H1 (cell line): ENCODE data around the gene C2orf76. TPM values are rescaled to one million over a fixed set of nuclear protein-coding genes. Genes with fewer than 3 reads are reported as not detected.

Experiments used
- CTCF ChIA-PET: fragments of 300-600 bp; sonication (Branson Sonifier 250); formaldehyde crosslinking; loops from one replicate; lab custom pipeline; 2021; ENCODE audit not compliant: partially characterized antibody; lab: Charles Lee
- POLR2A ChIA-PET: fragments of 300-600 bp; sonication (Branson Sonifier 250); formaldehyde crosslinking; loops from one replicate; lab custom pipeline; 2021; ENCODE audit warnings: inconsistent platforms; ENCODE audit not compliant: partially characterized antibody; lab: Charles Lee
- DNase-seq, 2 experiments: peaks; one replicate each; pipeline versions ENCODE4 v3.0.0 to v3.0.0-alpha.2; 2010 to 2022; ENCODE audit warnings: low spot score in 2 of 2, low read depth in 1 of 2, mixed read lengths in 1 of 2
- FAIRE-seq: peaks from 2 replicates; lab custom pipeline; 2011; peaks lifted over from hg19 to GRCh38; lab: Jason Lieb, UNC
- H2AFZ ChIP-seq: 2 replicates; pipeline ENCODE4 v1.8.1; 2012; ENCODE audit warnings: low read length, inconsistent platforms
- H2AK5ac ChIP-seq: 2 replicates; pipeline ENCODE4 v1.6.1; 2013; ENCODE audit warnings: low read depth, low read length
- H2BK120ac ChIP-seq: replicated peaks from 2 replicates; pipeline ENCODE3; 2013; ENCODE audit warnings: low read depth, low read length, inconsistent platforms
- H2BK12ac ChIP-seq: 2 replicates; pipeline ENCODE4 v1.6.1; 2013; ENCODE audit warnings: low read depth, low read length
- H2BK15ac ChIP-seq: 2 replicates; pipeline ENCODE4 v1.6.1; 2013; ENCODE audit warnings: low read length
- H2BK20ac ChIP-seq: 2 replicates; pipeline ENCODE4 v1.6.1; 2013; ENCODE audit warnings: low read length
- H2BK5ac ChIP-seq: 2 replicates; pipeline ENCODE4 v1.6.1; 2013; ENCODE audit warnings: low read depth, low read length
- H3K14ac ChIP-seq: 2 replicates; pipeline ENCODE4 v1.6.1; 2013; ENCODE audit warnings: inconsistent platforms; ENCODE audit not compliant: insufficient read length
- H3K18ac ChIP-seq: 2 replicates; pipeline ENCODE4 v1.6.1; 2013; ENCODE audit warnings: low read length; ENCODE audit errors: extremely low read depth
- H3K23ac ChIP-seq: 2 replicates; pipeline ENCODE4 v1.6.1; 2013; ENCODE audit warnings: inconsistent platforms; ENCODE audit not compliant: insufficient read length
- H3K23me2 ChIP-seq: 2 replicates; pipeline ENCODE4 v1.6.1; 2013; ENCODE audit warnings: low read depth, low read length
- H3K27ac ChIP-seq: 2 replicates; pipeline ENCODE4 v1.6.1; 2011; ENCODE audit warnings: low read depth, low read length, inconsistent platforms
- H3K27me3 ChIP-seq, 4 experiments: replicated peaks in 1 of 4; 1 replicate in 1 of 4; 2 replicates in 3 of 4; pipeline versions ENCODE4 v1.6.1 to v1.8.1; 2011 to 2013; ENCODE audit warnings: low read length in 3 of 4, mild to moderate bottlenecking in 3 of 4, inconsistent platforms in 2 of 4, mixed read lengths in 2 of 4, moderate library complexity in 1 of 4; ENCODE audit not compliant: control insufficient read depth in 3 of 4, insufficient read depth in 3 of 4; ENCODE audit errors: extremely low read depth in 1 of 4
- H3K36me3 ChIP-seq, 4 experiments: 2 replicates each; pipeline versions ENCODE4 v1.6.1 to v1.8.1; 2011 to 2013; ENCODE audit warnings: mild to moderate bottlenecking in 4 of 4, low read length in 3 of 4, moderate library complexity in 2 of 4, control low read depth in 1 of 4, inconsistent platforms in 1 of 4; ENCODE audit not compliant: insufficient read depth in 4 of 4, control insufficient read depth in 2 of 4
- H3K4ac ChIP-seq: replicated peaks from 2 replicates; pipeline ENCODE3; 2013; ENCODE audit warnings: low read length, low read depth, mixed read lengths, inconsistent platforms; ENCODE audit not compliant: insufficient read length
- H3K4me1 ChIP-seq, 4 experiments: replicated peaks in 1 of 4; 1 replicate in 1 of 4; 2 replicates in 3 of 4; pipeline versions ENCODE4 v1.6.1 to v1.8.1; 2011 to 2013; ENCODE audit warnings: low read length in 3 of 4, inconsistent platforms in 2 of 4, mixed read lengths in 1 of 4; ENCODE audit not compliant: insufficient read depth in 4 of 4, control insufficient read depth in 3 of 4
- H3K4me2 ChIP-seq, 2 experiments: 2 replicates each; pipeline versions ENCODE4 v1.6.1 to v1.8.1; 2011 to 2013; ENCODE audit warnings: low read depth in 2 of 2, low read length in 2 of 2, control low read depth in 1 of 2, inconsistent platforms in 1 of 2, mild to moderate bottlenecking in 1 of 2; ENCODE audit not compliant: insufficient read depth in 1 of 2
- H3K4me3 ChIP-seq, 4 experiments: fragments of 200-600, 300-600 bp in 1 of 4; sonication (generic), shearing (Covaris generic), sonication (Bioruptor Twin) in 1 of 4; 2 replicates each; pipeline versions ENCODE4 v1.5.1 to v1.8.1; 2011 to 2016; ENCODE audit warnings: low read length in 4 of 4, low read depth in 3 of 4, control low read depth in 2 of 4, inconsistent platforms in 2 of 4, mild to moderate bottlenecking in 2 of 4, mixed read lengths in 1 of 4, moderate library complexity in 1 of 4; ENCODE audit not compliant: insufficient read depth in 2 of 4; ENCODE audit errors: extremely low read depth in 1 of 4
- H3K56ac ChIP-seq: replicated peaks from 2 replicates; pipeline ENCODE3; 2013; ENCODE audit warnings: low read depth, mild to moderate bottlenecking, mixed read lengths, low read length, inconsistent platforms; ENCODE audit not compliant: insufficient read length
- H3K79me1 ChIP-seq: 2 replicates; pipeline ENCODE4 v1.6.1; 2013; ENCODE audit warnings: low read depth, low read length, control low read depth
- H3K79me2 ChIP-seq, 2 experiments: 2 replicates each; pipeline versions ENCODE4 v1.6.1 to v1.8.1; 2012 to 2013; ENCODE audit warnings: low read length in 2 of 2, mild to moderate bottlenecking in 2 of 2, inconsistent platforms in 1 of 2; ENCODE audit not compliant: insufficient read depth in 2 of 2, control insufficient read depth in 1 of 2
- H3K9ac ChIP-seq, 4 experiments: replicated peaks in 1 of 4; 1 replicate in 1 of 4; 2 replicates in 3 of 4; pipeline versions ENCODE4 v1.6.1 to v1.8.1; 2011 to 2013; ENCODE audit warnings: low read depth in 3 of 4, low read length in 3 of 4, control low read depth in 2 of 4, mild to moderate bottlenecking in 2 of 4, moderate library complexity in 2 of 4, inconsistent platforms in 1 of 4; ENCODE audit errors: extremely low read depth in 1 of 4
- H3K9me3 ChIP-seq, 2 experiments: 2 replicates each; pipeline versions ENCODE4 v1.6.1 to v1.8.1; 2012 to 2013; ENCODE audit warnings: mild to moderate bottlenecking in 2 of 2, moderate library complexity in 2 of 2, control low read depth in 1 of 2, inconsistent platforms in 1 of 2, low read depth in 1 of 2, low read length in 1 of 2, mixed read lengths in 1 of 2; ENCODE audit not compliant: insufficient read depth in 2 of 2
- H4K20me1 ChIP-seq, 2 experiments: replicated peaks in 1 of 2; 2 replicates each; pipeline versions ENCODE3 to v1.8.1; 2011 to 2013; ENCODE audit warnings: inconsistent platforms in 2 of 2, low read length in 2 of 2, mild to moderate bottlenecking in 1 of 2; ENCODE audit not compliant: insufficient read depth in 2 of 2, control insufficient read depth in 1 of 2
- H4K5ac ChIP-seq: 2 replicates; pipeline ENCODE4 v1.6.1; 2013; ENCODE audit warnings: low read length, low read depth, mixed read lengths, inconsistent platforms; ENCODE audit not compliant: insufficient read length
- H4K8ac ChIP-seq: 2 replicates; pipeline ENCODE4 v1.8.0; 2013; ENCODE audit warnings: mild to moderate bottlenecking, moderate library complexity, low read length, inconsistent platforms; ENCODE audit not compliant: insufficient read depth; ENCODE audit errors: extremely low read depth
- H4K91ac ChIP-seq: replicated peaks from 2 replicates; pipeline ENCODE3; 2013; ENCODE audit warnings: low read length, mixed read lengths, inconsistent platforms; ENCODE audit not compliant: insufficient read length
- BRCA1 ChIP-seq: IDR thresholded peaks from 2 replicates; pipeline ENCODE4 v1.6.1; 2012; ENCODE audit warnings: low read depth, low read length, improper control_type of control experiment
- CEBPB ChIP-seq: IDR thresholded peaks from 2 replicates; pipeline ENCODE4 v1.6.1; 2012; ENCODE audit warnings: low read depth, low read length
- CHD1 ChIP-seq: IDR thresholded peaks from 2 replicates; pipeline ENCODE4 v1.6.1; 2012; ENCODE audit warnings: low read depth, low read length, improper control_type of control experiment
- EGR1 ChIP-seq: IDR thresholded peaks from 2 replicates; pipeline ENCODE4 v1.6.1; 2011; ENCODE audit warnings: low read depth, low read length, borderline replicate concordance
- EZH2 ChIP-seq: fragments of 200-600 bp; sonication (generic); IDR thresholded peaks from 2 replicates; pipeline ENCODE4 v1.7.1; 2012; ENCODE audit warnings: low read depth, mild to moderate bottlenecking, moderate library complexity, low read length, inconsistent platforms; ENCODE audit not compliant: severe bottlenecking
- FOSL1 ChIP-seq: IDR thresholded peaks from 2 replicates; pipeline ENCODE4 v1.6.1; 2011; ENCODE audit warnings: mild to moderate bottlenecking, low read depth, low read length, moderate library complexity; ENCODE audit not compliant: insufficient read depth
- HDAC2 ChIP-seq, 2 experiments: fragments of 300-600 bp in 1 of 2; sonication (generic) in 1 of 2; IDR thresholded peaks; 2 replicates each; pipeline ENCODE4 v1.6.1; 2011 to 2012; ENCODE audit warnings: low read depth in 2 of 2, low read length in 2 of 2, mild to moderate bottlenecking in 2 of 2, moderate library complexity in 2 of 2, borderline replicate concordance in 1 of 2, inconsistent platforms in 1 of 2
- KDM4A ChIP-seq: IDR thresholded peaks from one replicate; pipeline ENCODE4 v1.7.1; 2012; ENCODE audit warnings: low read depth, mild to moderate bottlenecking, moderate library complexity, low read length, inconsistent platforms; ENCODE audit not compliant: severe bottlenecking
- RBBP5 ChIP-seq: IDR thresholded peaks from 2 replicates; pipeline ENCODE4 v1.7.1; 2012; ENCODE audit warnings: low read depth, mild to moderate bottlenecking, inconsistent platforms, low read length, moderate library complexity, borderline replicate concordance
- RXRA ChIP-seq: IDR thresholded peaks from 2 replicates; pipeline ENCODE4 v1.6.1; 2011; ENCODE audit warnings: low read depth, mild to moderate bottlenecking, low read length, moderate library complexity; ENCODE audit not compliant: insufficient read depth
- SIRT6 ChIP-seq: IDR thresholded peaks from one replicate; pipeline ENCODE4 v1.7.1; 2012; ENCODE audit warnings: low read length, inconsistent platforms
- SIX5 ChIP-seq: IDR thresholded peaks from 2 replicates; pipeline ENCODE4 v1.6.1; 2011; ENCODE audit warnings: mild to moderate bottlenecking, low read depth, low read length
- ZNF274 ChIP-seq: IDR thresholded peaks from 2 replicates; pipeline ENCODE4 v1.7.0; 2012; ENCODE audit warnings: low read length, borderline replicate concordance; ENCODE audit errors: extremely low read depth
- WGBS, 2 experiments: shearing (Covaris generic) in 1 of 2; methylation state at CpG; one replicate each; pipeline versions ENCODE4 v1.1.6 to v1.1.7; 2013 to 2015; ENCODE audit warnings: low lambda C conversion rate in 2 of 2, mixed read lengths in 2 of 2, inconsistent platforms in 1 of 2, low coverage in 1 of 2, missing lambda C conversion rate in 1 of 2; ENCODE audit not compliant: insufficient replicate concordance in 2 of 2, insufficient coverage in 1 of 2, insufficient read length in 1 of 2; ENCODE audit errors: extremely low coverage in 1 of 2, missing lambda C conversion rate in 1 of 2; 5-methylcytosine and 5-hydroxymethylcytosine counted together
- polyA plus RNA-seq, 7 experiments: library from polyadenylated mRNA; depleted of rRNA in 3 of 7; stranded (reverse) in 5 of 7; unstranded in 2 of 7; fragments of >200 nt in 5 of 7; fragments of 200-250 nt in 2 of 7; gene quantifications; 1 replicate in 5 of 7; 2 replicates in 1 of 7; 4 replicates in 1 of 7; pipeline versions ENCODE4 v1.2.1 to v1.2.3, GENCODE V29; 2011 to 2013; ENCODE audit warnings: missing spikeins in 2 of 7, mixed read lengths in 2 of 7
- total RNA-seq: library from RNA; stranded (reverse); fragmentation: NEBNext Ultra II Directional; extraction: Animal tissue kit (Norgen Biotek cat#: 25700); gene quantifications from 2 replicates; pipeline ENCODE4 v1.2.1, GENCODE V29; 2021
- TF ChIP-seq, protein P1 (sequence below): IDR thresholded peaks from 2 replicates; pipeline ENCODE4 v1.6.1; 2011; ENCODE audit warnings: low read length, improper control_type of control experiment

C2orf76 gene
- total and polyA plus RNA-seq, 2 of the 8 experiments (the other 6 are each of a cell fraction or from before 2014, with no cell fraction given): 4.4 to 5.0 TPM

DNA sequence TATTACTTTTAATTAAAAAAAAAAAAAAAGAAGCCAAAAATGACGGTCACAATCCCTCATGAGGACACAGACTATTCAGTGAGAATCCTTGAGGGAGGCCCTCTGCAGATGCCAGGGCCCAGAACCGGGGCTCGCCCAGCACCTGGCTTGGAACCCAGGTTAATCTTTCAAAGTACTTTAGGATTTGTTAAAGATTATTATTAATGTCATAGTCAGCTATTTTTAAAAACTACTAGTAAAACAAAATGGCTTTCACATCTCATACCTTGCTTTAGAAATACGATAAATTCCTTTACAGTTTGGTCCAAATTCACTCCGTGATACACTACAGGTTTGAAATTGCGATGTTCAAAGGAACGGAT, 27.1 kb downstream of the C2orf76 start:
- Histone ChIP-seq H3K23me2 (no peaks in the 10 kb centered on the region; the same call in 1 of the 2 replicates), H3K27me3 (no peaks in the 10 kb centered on the region), H3K23ac (no peak overlapping the region), H4K20me1 (no peaks in the 10 kb centered on the region), H3K4me2 (no peak overlapping the region), H4K5ac (no peak overlapping the region), H2BK120ac (no peak overlapping the region), H3K4me1 (no peaks in the 10 kb centered on the region), H3K36me3 (no peaks in the 10 kb centered on the region), H2AK5ac (no peak overlapping the region), H2AFZ (no peak overlapping the region), H3K9me3 (no peaks in the 10 kb centered on the region), H3K27ac (no peak overlapping the region), H2BK12ac (no peak overlapping the region), H4K8ac (no peak overlapping the region), H3K4ac (no peak overlapping the region), H2BK15ac (no peak overlapping the region), H3K79me2 (no peaks in the 10 kb centered on the region), H3K18ac (no peak overlapping the region), H4K91ac (no peak overlapping the region), H3K14ac (no peak overlapping the region), H3K79me1 (no peaks in the 10 kb centered on the region), H3K56ac (no peak overlapping the region), H3K9ac (no peak overlapping the region), H3K4me3 (no peak overlapping the region), H2BK20ac (no peak overlapping the region), H2BK5ac (no peak overlapping the region)
- DNase-seq (no peak), FAIRE-seq (no peak)
- 94% methylated on average over 7 of the region's 7 CpGs; no CpG with 5 or more reads in 1 of the 2 experiments for WGBS, 2 experiments
- ChIA-PET CTCF (interaction anchor here (0.9 to 1.7 kb wide), 3 partner anchors 11 to 1293 kb away, joined by 3 to 5 read pairs (median 4); no protein-coding TSS in a partner anchor), POLR2A (no interaction called here)
- no peak for TF ChIP-seq FOSL1
- TF ChIP-seq ZNF274: no peak
- no peak for TF ChIP-seq HDAC2 (IDR thresholded peaks at IDR 0.05; ENCODE audit: borderline replicate concordance in 1 of 2, low read depth in 2 of 2, low read length in 2 of 2)
- no peak for TF ChIP-seq EZH2
- TF ChIP-seq CEBPB: no peak
- TF ChIP-seq CHD1: no peak
- TF ChIP-seq KDM4A: no peak
- TF ChIP-seq RXRA: no peak
- TF ChIP-seq SIRT6: no peak
- TF ChIP-seq RBBP5: no peak
- TF ChIP-seq BRCA1: no peak
- TF ChIP-seq EGR1: no peak
- TF ChIP-seq, protein P1, sequence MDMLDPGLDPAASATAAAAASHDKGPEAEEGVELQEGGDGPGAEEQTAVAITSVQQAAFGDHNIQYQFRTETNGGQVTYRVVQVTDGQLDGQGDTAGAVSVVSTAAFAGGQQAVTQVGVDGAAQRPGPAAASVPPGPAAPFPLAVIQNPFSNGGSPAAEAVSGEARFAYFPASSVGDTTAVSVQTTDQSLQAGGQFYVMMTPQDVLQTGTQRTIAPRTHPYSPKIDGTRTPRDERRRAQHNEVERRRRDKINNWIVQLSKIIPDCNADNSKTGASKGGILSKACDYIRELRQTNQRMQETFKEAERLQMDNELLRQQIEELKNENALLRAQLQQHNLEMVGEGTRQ: no peak
- no peak for TF ChIP-seq SIX5
